Activated CD4-positive, alpha-beta T cell treated with anti-CD3 and anti-CD28 coated beads, Interleukin-2, Interleukin-4, amounts not matched to agents 100 ng/mL and 50 ng/mL, durations not matched to agents 16 hours and 8 hours (primary cell): ENCODE data around the gene WDR43.

Source experiments
- DNase-seq: peaks from one replicate; pipeline ENCODE4 v3.0.0-alpha.2; 2020; ENCODE audit warnings: low spot score

Gene WDR43, protein sequence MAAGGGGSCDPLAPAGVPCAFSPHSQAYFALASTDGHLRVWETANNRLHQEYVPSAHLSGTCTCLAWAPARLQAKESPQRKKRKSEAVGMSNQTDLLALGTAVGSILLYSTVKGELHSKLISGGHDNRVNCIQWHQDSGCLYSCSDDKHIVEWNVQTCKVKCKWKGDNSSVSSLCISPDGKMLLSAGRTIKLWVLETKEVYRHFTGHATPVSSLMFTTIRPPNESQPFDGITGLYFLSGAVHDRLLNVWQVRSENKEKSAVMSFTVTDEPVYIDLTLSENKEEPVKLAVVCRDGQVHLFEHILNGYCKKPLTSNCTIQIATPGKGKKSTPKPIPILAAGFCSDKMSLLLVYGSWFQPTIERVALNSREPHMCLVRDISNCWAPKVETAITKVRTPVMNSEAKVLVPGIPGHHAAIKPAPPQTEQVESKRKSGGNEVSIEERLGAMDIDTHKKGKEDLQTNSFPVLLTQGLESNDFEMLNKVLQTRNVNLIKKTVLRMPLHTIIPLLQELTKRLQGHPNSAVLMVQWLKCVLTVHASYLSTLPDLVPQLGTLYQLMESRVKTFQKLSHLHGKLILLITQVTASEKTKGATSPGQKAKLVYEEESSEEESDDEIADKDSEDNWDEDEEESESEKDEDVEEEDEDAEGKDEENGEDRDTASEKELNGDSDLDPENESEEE

DNA sequence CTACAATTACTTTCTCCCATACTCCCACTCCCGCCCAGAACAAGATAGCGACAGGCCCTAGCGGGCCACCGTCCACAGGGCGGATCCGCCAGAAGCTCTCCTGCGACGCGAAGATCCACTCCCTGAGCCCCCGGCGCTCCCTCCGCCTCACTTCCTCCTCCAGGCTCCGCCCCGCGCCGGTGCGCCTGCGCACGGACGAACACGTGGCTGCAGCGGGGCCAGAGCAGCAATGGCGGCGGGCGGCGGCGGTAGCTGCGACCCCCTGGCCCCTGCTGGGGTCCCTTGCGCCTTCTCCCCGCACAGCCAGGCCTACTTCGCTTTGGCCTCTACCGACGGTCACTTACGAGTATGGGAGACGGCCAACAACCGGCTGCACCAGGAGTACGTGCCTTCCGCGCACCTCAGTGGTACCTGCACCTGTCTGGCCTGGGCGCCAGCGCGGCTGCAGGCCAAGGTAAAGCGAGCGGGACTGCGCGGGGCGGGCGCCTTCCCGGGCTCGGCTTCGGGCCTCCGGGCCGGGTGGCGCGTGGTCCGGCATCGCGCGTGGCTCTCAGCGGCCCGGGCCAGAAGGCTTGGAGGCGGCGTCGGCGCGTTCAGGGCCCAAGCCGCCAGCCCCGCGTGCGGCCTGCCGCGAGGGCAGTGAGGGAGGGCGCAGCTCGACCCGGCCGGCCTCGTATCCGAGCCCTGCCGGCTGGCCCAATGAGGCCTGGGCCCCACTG is at the start of gene WDR43:
TSS of gene WDR43 (plus strand) at position 198 of the 719 bp plus-strand sequence. CDS start at position 230, 32 bp downstream.
- peak; percentile 99 for DNase-seq

DNA sequence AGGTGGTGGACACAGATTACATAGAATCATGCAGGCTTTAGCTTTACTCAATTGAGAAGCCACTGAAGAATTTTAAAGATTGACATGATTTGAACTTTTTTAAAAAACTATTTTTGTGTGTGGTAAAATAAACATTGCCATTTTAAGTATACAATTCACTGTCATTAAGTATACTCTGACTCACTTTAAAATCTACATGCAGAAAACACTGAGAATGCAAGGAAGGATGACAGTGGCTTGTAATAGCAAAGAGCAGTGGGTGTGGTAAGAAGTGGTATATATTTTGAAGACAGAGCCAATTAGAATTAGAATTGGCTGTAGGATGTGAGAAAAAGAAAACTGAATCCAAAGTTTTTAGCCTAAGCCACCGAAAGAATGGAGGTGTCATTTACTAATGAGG is 39.3 kb upstream of the WDR43 start:
- DNase-seq, result no peak

DNA sequence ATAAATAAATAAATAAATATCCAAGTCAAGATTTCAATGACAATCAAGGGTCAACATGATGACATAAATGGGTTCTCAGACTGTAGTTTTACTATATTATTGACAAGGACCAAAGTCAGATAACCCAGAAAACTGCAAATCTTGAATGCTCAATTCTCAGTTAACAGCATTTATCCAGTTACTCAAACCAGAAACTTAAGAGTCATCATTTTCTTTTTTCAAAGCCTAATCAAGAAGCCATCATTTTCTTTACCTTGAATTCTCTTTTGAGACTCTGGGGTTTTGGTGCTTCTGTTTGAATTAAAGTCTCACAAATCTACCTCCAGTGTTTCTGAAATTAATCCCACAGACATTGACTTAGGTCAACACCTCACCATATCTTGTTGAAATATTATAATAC is 38.5 kb upstream of the WDR43 start:
- DNase-seq, result no peak

DNA sequence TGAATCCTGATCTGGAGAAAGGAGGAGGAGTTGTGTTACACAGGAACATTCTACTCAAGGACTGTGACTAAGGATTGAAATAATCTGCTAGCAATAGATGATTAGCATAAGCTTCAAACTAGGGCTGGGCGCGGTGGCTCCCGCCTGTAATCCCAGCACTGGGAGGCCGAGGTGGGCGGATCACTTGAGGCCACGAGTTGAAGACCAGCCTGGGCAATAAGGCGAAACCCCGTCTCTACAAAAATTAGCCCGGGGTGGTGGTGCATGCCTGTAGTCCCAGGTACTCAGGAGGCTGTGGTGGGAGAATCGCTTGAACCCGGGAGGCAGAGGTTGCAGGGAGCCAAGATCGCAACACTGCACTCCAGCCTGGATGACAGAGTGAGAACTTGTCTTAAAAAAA is 25.9 kb upstream of the WDR43 start:
- no peak for DNase-seq

- no peak for DNase-seq
These were observed 24.8 kb upstream of the WDR43 start for GRCh38 chr2:28869494-28870145.

DNA sequence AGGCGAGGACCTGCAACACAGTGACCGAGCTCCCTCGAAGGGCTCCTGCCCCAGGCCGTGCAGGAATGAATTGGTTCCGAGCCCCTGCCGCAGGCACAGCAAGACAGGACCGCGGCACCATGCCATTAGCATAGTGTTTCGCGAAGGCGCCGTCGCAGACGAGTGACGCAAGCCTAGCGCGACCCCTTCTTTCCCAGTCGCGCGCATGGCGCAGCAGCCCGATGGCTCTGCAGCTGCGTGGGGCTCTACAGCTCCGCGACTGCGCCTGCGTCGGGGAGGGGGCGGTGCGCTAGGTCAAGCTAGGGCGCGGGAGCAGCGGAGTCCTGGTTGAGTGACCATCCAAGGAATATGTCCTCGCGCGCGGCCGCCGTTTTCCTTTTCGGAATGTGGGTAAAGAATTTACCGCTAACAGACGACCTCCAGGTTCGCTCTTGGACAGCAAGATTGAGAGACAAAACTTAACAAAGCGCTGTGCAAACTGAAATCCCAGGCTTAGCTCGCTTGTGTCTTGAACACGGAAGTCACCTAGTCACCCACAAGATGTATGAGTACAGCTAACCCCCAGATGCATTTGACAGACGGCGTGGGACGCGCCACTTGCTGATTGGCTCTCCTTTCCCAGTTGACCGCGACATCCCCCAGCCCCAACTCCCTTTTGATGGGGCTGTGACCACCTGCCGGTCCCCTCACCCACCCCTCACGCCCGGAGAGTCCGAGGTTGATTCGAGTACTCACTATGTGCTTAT is 24.1 kb upstream of the WDR43 start, which contains the start of gene TRMT61B:
TSS of gene TRMT61B (minus strand) at position 164 of the 746 bp plus-strand sequence. CDS start at position 132, 32 bp downstream.
- DNase-seq, result peak; percentile 96

DNA sequence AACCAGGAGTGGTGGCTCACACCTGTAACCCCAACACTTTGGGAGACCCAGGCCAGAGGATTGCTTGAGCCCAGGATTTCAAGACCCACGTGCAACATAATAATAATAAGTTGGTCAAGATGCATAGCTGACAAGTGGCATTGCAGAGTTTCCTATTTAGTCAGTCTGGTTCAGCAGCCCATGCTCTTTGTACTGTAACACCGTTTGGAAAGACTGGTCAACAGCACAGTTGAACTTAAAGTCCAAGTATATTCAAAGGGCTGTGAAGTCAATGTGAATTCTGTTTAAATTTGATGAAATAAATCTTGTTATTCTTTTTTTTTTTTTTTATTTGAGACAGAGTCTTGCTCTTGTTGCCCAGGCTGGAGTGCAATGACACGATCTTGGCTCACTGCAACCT is 22.8 kb upstream of the WDR43 start:
- no peak for DNase-seq

- DNase-seq, result no peak
These were observed 14.3 kb upstream of the WDR43 start for GRCh38 chr2:28880193-28880592.

DNA sequence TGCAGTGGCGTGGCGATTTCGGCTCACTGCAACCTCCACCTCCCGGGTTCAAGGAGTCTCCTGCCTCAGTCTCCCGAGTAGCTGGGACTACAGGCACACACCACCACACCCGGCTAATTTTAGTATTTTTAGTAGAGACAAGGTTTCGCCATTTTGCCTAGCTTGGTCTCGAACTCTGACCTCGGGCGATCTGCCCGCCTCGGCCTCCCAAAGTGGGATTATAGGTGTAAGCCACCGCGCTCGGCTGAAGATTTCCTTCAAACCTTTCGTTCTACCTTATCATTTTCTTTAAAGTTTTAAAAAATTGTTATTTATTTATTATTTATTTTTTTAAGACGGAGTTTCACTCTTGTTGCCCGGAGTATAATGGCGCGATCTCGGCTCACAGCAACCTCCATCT is 979 bp upstream of the WDR43 start:
- no peak for DNase-seq

DNA sequence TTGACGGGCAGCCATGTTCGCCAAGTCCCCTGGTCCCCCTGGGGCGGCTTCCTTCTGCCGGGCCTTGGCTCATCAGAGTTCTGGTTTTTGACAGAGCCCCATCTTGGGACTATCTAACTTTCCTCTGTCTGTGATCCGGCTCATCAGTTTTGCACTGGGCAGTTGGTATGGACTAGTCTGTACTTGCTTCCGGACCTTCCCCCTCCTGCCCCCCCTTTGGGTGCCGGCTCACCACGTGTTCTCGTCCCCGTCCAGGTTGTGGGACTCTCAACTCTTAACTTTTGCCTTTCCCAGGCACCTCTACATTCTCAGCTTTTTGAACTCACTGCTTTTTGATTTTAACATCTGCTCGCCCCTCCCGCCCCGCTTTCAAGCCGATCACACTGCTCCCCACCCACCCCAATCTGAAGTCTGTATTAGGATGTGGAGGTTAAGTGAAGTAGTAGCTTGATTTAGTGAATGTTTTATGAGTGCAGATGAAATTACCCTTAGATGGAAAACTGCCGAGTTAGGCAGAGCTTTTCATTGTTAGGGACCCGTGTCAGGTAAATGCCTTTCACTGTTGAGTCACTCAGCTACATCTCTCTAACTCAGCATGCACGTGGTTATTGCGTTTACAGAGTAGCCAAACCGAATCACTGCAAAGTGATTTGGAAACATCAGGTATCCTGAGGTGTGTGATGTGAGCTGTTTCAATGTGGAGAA is 874 bp downstream of the WDR43 start:
- peak; percentile 54 for DNase-seq

DNA sequence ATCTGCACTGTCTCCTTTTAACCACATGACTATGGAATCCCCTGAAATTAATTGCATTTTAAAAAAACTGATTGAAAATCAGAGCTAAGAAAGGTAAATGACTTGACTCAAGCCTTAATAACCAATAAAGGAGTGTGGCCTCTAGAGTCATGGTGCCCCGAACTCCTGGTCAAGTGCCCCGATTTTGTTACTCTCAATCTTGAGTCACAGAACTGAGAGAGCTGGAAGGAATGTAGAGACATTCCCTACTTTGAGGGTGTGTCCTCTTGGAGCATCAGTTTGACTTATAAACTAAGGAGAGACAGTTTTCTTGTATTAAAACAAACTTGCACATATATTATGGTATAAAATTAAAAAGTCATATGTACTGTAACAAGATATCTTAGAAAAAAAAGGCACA is 2.4 kb downstream of the WDR43 start:
- DNase-seq, result no peak

DNA sequence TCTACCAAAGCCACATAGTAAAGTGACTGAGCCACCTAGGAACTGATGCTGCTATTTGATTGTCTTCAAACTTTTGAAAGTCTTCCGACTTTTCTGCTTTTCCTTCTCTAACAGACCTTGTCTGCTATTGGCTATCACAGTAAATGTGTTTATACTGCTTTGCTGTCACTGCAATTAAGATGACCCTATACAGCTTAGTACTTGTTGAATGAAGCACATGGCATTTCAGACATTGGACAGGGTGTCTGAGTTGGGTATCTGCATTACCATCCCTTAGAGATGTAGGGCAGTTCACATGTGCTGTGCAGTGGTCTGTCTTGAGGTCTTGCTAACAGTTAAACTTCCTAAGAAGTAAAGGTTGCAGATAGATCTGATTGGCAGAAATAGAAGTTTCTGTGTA is 3.6 kb downstream of the WDR43 start:
- no peak for DNase-seq

GRCh38 chr2:28901202-28901601 is 6.7 kb downstream of the WDR43 start:
- no peak for DNase-seq

- no peak for DNase-seq
These were observed 7.4 kb downstream of the WDR43 start for GRCh38 chr2:28901841-28902240.

GRCh38 chr2:28902584-28902983 is 8.1 kb downstream of the WDR43 start:
- no peak for DNase-seq

GRCh38 chr2:28904295-28904694 is 9.8 kb downstream of the WDR43 start:
- DNase-seq, result no peak

DNA sequence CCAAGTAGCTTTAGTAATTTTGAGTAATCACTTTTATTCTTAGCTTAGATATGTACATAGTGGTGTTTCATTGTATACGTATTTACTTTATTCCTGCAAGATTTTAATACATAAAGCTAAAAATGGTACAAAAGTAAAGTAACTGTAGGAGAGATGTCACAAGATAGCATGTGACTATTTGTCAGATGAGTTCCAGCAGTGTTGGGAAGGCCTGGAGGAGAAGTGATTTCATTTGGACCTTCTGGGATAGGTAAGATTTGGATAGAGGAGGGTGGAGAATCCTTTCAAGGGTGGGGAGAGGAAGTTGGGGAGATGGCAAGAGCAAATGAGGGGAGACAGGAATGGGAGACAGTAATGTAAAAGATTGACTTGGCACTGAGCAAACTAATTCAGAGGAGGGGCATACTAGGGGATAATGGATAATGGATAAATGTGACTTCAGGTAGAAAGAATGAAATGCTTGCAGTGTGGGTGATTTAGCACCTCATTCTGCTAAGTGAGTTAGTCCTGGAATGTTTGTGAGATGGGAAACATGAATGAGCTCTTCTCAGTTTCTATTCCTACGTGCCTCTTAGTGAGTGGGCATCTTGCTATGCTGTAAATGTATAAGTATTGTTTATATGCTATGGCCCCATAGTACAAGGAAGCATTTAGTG is 10.5 kb downstream of the WDR43 start:
- no peak for DNase-seq

- no peak for DNase-seq
These were observed 11.1 kb downstream of the WDR43 start for GRCh38 chr2:28905533-28905932.

DNA sequence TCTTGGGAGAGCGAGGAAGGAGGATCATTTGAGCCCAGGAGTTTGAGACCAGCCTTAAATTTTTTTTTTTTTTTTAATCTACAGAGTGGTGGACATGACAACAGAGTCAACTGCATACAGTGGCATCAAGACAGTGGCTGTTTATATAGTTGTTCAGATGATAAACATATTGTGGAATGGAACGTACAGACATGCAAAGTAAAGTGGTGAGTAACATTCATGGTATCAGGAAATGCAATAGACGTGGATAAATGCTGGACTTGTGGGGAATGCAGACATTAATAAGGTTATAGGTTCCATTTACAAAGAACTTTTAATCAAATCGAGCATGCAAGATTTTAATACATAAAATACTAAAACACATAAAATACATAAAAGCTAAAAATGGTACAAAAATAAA is 11.9 kb downstream of the WDR43 start:
- no peak for DNase-seq

DNA sequence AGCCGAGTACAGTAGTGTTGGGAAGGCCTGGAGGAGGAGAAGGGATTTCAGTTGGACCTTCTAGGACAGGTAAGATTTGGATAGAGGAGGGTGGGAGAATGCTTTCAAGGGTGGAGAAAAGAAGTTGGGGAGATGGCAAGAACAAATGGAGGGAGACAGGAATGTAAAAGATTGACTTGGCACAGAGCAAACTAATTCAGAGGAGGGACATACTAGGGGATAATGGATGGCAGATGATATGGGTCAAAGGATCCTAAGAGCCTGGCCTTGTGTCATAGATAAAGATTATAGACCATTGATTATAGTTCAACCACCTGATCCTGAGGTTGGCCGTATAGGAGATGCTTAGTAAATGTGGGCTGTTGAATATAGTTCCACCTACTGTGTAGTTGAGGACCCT is 12.4 kb downstream of the WDR43 start:
- DNase-seq, result no peak
